Osteoblast (primary cell): ENCODE data around the gene C17orf50. TPM values are rescaled to one million over a fixed set of nuclear protein-coding genes. Genes with fewer than 3 reads are reported as not detected.

ENCODE experiments used
- DNase-seq: peaks from one replicate; pipeline ENCODE4 v3.0.0; 2011; ENCODE audit warnings: low spot score, mixed read lengths; ENCODE audit not compliant: insufficient read length; ENCODE audit errors: missing footprints
- H2AFZ ChIP-seq: 2 replicates; pipeline ENCODE4 v1.6.0; 2011; ENCODE audit warnings: mild to moderate bottlenecking, low read length
- H3K27ac ChIP-seq: 2 replicates; pipeline ENCODE4 v1.5.1; 2011; ENCODE audit warnings: mild to moderate bottlenecking, low read depth, low read length, moderate library complexity
- H3K27me3 ChIP-seq: 2 replicates; pipeline ENCODE4 v1.6.0; 2012; ENCODE audit warnings: mild to moderate bottlenecking, control low read depth, inconsistent platforms, low read length, moderate library complexity; ENCODE audit not compliant: insufficient read depth
- H3K36me3 ChIP-seq: 2 replicates; pipeline ENCODE4 v1.5.1; 2011; ENCODE audit warnings: mild to moderate bottlenecking, low read length, control low read depth, moderate library complexity; ENCODE audit not compliant: insufficient read depth
- H3K4me1 ChIP-seq: 2 replicates; pipeline ENCODE4 v1.5.1; 2011; ENCODE audit warnings: mild to moderate bottlenecking, low read length, control low read depth, moderate library complexity; ENCODE audit not compliant: insufficient read depth
- H3K4me2 ChIP-seq: 2 replicates; pipeline ENCODE4 v1.6.0; 2011; ENCODE audit warnings: mild to moderate bottlenecking, low read length; ENCODE audit not compliant: insufficient read depth
- H3K4me3 ChIP-seq: fragments of 200-600 bp; sonication (generic); 3 replicates; pipeline ENCODE4 v1.5.1; 2012; ENCODE audit warnings: mild to moderate bottlenecking, low read length, inconsistent platforms; ENCODE audit not compliant: insufficient read depth
- H3K79me2 ChIP-seq: 2 replicates; pipeline ENCODE4 v1.6.0; 2012; ENCODE audit warnings: mild to moderate bottlenecking, low read length, control low read depth, inconsistent platforms; ENCODE audit not compliant: insufficient read depth
- H3K9me3 ChIP-seq: 2 replicates; pipeline ENCODE4 v1.5.1; 2011; ENCODE audit warnings: low read depth, low read length, control low read depth
- H4K20me1 ChIP-seq: 2 replicates; pipeline ENCODE4 v1.6.0; 2012; ENCODE audit warnings: mild to moderate bottlenecking, low read length, control low read depth; ENCODE audit not compliant: insufficient read depth
- CTCF ChIP-seq: IDR thresholded peaks from 2 replicates; pipeline ENCODE4 v1.5.1; 2011; ENCODE audit warnings: mild to moderate bottlenecking, low read depth, low read length, moderate library complexity; ENCODE audit errors: extremely low read depth
- total RNA-seq: library from RNA; depleted of rRNA; stranded (reverse); fragments of >200 nt; gene quantifications from 2 replicates; pipeline ENCODE4 v1.2.3, GENCODE V29; 2012

C17orf50 gene
- total RNA-seq, 1 donor = not detected

DNA sequence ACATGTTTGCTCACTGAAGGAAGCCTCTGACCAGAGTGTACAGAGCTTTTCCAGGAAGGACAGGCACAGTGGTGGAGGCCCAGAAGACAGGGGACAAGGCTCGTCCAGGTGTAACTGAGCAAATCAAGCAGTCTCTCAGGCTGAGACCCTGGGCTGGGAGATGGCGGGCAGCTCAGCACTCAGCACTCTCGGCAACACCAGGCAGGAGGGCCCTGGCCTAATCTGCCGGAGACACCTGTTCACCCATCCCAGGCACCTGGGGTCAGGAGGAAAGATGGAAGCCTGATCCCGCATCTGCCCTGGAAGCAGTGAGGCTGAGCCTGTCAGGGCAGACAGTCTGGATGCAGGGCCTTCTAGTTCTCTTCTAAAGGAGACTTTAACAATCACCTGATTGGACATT lies 24.5 kb upstream of the C17orf50 start:
- Histone ChIP-seq H3K27ac (no peak overlapping the region), H3K36me3 (no peaks in the 10 kb centered on the region), H3K4me2 (no peak overlapping the region), H3K4me3 (no peak overlapping the region), H3K27me3 (peaks cover 28% of the 10 kb centered on the region), H3K4me1 (peaks cover 2% of the 10 kb centered on the region), H3K79me2 (no peaks in the 10 kb centered on the region), H3K9me3 (no peaks in the 10 kb centered on the region), H4K20me1 (peaks cover 5% of the 10 kb centered on the region), H2AFZ (no peak overlapping the region)
- TF ChIP-seq CTCF = no peak
- peak; percentile 81 for DNase-seq

- Histone ChIP-seq H2AFZ (no peak overlapping the region), H3K4me3 (no peak overlapping the region), H4K20me1 (no peaks in the 10 kb centered on the region), H3K79me2 (no peaks in the 10 kb centered on the region), H3K4me1 (no peaks in the 10 kb centered on the region), H3K36me3 (no peaks in the 10 kb centered on the region), H3K27ac (no peak overlapping the region), H3K9me3 (no peaks in the 10 kb centered on the region), H3K4me2 (no peak overlapping the region), H3K27me3 (peaks cover 47% of the 10 kb centered on the region)
- DNase-seq = peak; percentile 68
- no peak for TF ChIP-seq CTCF
These were observed 22.1 kb upstream of the C17orf50 start for GRCh38 chr17:35738519-35739133.

GRCh38 chr17:35740216-35740615 lies 20.5 kb upstream of the C17orf50 start:
- H3K27ac ChIP-seq = no peak overlapping the region
- H3K36me3 ChIP-seq = no peaks in the 10 kb centered on the region
- no peak overlapping the region for H3K4me2 ChIP-seq
- no peaks in the 10 kb centered on the region for H3K9me3 ChIP-seq
- H2AFZ ChIP-seq = no peak overlapping the region
- DNase-seq = peak; percentile 57
- H3K4me3 ChIP-seq = no peak overlapping the region
- no peaks in the 10 kb centered on the region for H4K20me1 ChIP-seq
- no peaks in the 10 kb centered on the region for H3K79me2 ChIP-seq
- no peaks in the 10 kb centered on the region for H3K4me1 ChIP-seq
- TF ChIP-seq CTCF = no peak
- peaks cover 47% of the 10 kb centered on the region for H3K27me3 ChIP-seq

GRCh38 chr17:35740997-35741931 lies 19.4 kb upstream of the C17orf50 start:
- no peak overlapping the region for H3K4me2 ChIP-seq
- no peaks in the 10 kb centered on the region for H3K4me1 ChIP-seq
- DNase-seq = peak; percentile 80
- no peaks in the 10 kb centered on the region for H3K9me3 ChIP-seq
- H3K27me3 ChIP-seq = peaks cover 49% of the 10 kb centered on the region
- H3K27ac ChIP-seq = no peak overlapping the region
- no peak overlapping the region for H3K4me3 ChIP-seq
- H3K36me3 ChIP-seq = no peaks in the 10 kb centered on the region
- TF ChIP-seq CTCF = no peak
- H3K79me2 ChIP-seq = no peaks in the 10 kb centered on the region
- H2AFZ ChIP-seq = no peak overlapping the region
- no peaks in the 10 kb centered on the region for H4K20me1 ChIP-seq
